D341Med (cell line): ENCODE data around the gene C1QTNF1.
"Not testable (repeated sequence)": the region's sequence is repeated elsewhere in the genome, so short reads cannot be mapped to it uniquely, and the experiment has no call there.

ENCODE experiments used
- DNase-seq: peaks from one replicate; pipeline ENCODE4 v3.0.0; 2012; ENCODE audit warnings: low spot score

Gene C1QTNF1

DNA sequence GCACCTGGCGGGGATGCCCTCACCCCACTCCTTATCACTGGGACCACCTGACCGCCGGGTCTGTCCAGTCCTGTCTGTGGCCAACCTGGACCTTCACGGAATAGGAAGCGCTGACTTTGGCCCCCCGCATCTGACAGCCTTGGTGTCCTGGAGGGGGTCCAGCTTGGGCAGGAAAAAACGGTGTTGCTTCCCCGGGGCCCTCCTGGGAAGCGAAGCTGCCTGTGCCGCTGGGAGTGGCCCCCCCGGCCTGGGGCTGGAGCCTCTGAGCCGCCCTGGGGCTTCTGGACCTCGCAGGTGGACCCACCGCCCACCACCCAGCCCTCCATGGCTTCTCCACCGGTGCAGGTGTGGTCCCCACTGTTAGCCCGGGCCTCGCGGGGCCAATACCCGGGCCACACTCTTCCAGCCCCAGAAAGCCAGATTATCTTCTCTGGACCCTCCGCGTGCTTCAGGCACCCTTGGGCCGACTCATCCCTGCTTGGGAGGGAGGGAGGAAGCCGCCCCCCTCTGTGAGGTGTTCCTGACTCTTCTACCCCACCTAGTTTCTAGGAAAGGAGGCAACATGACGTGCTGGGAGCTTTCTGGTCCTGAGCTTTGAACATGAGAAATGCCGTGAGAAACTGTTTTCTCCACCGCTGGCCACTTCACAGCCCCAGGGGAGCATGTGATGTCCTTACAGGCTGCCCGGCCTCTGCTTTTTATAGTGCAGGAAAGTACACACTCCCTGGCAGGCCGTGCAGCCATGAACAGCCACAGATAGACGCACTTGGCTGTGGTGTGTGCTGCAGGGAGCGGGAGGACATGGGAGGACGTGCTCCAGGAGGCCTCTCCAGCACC is 1.1 kb downstream of the C1QTNF1 start:
- peak; percentile 44 for DNase-seq

GRCh38 chr17:79026376-79027273 is 2.7 kb downstream of the C1QTNF1 start:
- DNase-seq, result peak; percentile 42

DNA sequence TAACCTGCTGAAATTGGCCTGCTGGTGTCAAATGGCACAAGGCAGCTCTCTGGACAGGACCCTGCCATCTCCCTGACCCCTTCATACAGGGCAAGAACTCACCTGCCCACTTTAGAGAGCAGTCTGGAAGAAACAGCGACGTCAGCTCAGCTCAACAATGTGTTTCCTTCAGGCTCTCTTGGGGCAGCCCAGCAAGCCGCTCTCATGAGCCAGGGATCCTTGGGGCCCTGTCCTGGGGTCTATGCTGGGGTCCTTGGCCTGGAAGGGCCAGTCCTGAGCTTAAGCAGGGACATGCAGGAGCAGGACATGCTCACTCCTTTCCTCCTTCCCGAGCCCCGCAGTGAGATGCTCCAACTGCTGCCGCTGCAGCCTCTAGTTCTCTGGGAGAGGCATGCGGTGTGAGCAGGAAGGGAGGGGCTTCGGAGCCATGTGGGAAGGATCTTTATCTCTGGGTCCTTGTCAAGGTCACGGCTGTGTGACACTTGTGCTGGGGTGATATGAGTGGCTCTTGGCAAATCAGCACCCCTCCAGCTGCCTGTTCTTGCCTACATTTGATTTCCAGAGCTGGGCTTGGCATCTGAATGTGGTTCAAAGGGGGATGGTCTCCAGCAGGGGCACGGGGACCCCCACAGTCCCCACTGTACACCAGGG is 3.4 kb downstream of the C1QTNF1 start:
- peak; percentile 37 for DNase-seq

DNA sequence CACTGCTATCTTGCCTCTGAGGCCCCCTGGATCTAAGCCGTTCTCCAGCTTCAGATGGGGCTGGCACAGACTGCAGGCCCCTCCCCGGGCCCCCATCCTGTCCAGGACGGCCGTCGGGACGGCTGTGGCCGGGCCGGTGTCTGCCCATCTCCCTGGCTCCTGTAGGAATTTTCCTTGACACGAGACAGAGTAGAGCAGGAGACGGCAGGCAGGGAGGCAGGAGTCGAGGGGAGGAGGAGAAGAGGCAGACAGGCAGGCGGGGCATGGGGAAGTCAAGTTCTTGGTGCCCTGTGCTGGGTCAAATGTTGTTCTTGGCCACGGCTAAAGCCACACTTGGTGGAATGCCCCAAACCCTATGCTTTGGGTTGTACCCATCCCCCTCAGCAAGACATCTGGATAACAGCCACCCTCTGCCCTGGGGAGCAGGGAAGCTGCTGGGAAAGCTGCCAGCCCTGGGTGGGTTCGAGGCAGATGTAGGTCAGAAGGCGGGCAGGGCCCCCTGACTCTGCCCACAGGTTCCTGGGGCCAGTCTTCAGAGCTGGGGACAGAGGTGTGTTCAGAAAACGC is 4.0 kb downstream of the C1QTNF1 start:
- DNase-seq, result peak; percentile 48

DNA sequence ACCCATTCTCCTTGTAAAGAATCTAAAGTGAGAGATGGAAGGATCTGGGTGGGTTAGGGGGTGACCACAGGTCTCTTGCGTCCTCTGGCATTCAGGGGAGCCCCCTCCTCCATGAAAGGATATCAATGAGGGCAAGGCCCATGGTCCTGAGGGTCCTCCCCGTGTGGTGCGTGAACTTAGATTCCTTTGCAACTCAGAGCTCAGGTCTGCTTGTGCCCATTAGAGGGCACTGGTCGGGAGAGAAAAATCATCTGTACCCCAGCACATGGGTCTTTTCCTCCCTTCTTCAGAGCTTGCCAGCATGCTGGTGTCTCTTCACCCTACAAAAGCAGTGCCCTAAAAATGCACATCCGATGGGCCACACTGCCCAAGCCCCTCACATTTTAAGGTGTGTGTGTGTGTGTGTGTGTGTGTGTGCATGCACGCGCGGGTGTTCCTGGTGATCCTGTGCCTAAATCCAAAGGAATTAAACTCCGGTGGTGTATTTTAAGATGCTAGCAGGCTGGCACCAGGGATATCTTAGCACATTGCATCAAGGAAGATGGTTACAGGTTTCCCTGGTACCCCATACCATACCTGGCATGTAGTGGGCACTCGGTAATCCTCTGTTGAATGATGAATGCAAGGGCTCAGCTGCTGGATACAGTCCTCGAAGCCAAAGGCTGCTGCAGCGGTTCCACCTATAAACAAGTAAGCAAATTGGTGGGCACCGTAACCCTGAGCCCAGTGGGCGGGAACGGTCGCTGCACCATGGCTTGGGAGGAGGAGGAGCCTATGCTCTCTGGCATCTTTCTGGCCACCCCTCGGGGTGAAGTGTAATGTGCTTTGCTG is 4.7 kb downstream of the C1QTNF1 start:
- peak; percentile 70 for DNase-seq

DNA sequence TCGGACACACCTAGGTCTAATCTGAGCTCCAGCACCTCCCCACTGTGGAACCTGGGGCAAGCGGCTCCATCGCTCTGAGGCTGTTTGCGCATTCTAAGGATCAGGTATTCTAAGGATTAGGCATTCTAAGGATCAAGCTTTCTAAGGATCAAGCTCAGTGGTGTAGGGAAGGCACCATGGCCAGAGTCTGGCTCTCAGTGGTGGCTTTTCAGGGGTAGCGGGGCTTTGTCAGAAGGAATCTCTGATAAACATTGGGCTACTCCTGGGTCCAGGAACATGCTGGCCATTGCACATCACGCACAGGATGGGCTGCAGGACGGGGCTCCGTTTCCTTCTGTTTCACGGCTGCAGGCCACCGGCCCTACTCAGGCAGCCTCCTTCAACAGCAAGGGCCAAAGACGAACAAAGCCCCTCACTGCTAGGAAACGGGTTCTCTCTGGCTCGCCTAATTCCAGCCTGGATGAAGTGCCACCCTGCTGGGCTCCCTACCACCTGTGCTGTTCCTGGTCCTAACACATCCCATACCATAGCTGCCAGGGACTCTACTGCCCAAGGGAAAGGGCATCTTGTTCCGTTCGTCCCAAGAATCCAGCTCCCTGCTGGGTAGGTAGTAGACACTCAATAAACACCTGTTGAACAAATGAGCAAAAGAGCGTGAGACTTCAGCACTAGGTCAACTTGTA is 5.5 kb downstream of the C1QTNF1 start:
- DNase-seq, result peak; percentile 30

GRCh38 chr17:79030636-79031035 is 6.7 kb downstream of the C1QTNF1 start:
- DNase-seq, result not testable (repeated sequence)

- DNase-seq, result no peak
Measured at GRCh38 chr17:79031996-79032875, 8.3 kb downstream of the C1QTNF1 start.

- DNase-seq, result no peak
Measured at GRCh38 chr17:79033046-79033616, 9.2 kb downstream of the C1QTNF1 start.

DNA sequence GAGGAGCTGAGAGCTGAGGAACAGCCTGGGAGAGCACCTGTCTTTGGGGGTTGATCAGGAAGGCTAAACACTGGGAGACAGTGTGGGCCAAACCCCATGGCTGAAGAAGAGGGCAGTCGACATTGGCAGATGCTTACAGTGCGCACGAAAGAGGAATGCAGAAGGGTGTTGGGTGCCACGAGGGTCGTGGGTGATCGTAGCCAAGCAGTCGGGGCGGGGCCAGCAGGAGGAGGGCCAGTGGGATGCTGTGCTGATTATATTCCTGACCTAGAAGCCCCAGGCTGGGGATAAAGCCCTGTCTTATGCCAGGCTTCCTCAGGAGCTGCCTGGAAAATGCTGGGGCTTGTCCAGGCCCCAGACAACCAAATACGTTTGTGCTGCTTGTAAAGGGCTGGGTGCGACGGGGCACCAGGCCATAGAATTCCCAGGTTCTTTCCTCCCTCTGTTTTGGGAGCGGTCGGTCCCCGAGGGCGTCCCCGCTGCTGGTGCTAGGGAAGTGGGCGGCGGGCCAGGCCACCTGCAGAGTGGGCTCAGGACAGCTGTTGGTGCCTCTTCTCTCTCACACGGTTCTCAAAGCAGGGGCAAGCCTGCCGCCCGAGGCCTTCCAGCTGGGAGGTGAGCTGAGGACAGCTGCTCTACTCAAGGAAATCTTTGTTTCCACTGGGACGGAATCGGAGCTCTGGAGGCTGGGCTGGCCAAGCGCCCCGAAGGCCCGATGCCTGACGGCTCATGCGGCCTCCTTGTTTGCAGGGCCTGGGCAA is 10.0 kb downstream of the C1QTNF1 start:
- DNase-seq, result peak; percentile 48

DNA sequence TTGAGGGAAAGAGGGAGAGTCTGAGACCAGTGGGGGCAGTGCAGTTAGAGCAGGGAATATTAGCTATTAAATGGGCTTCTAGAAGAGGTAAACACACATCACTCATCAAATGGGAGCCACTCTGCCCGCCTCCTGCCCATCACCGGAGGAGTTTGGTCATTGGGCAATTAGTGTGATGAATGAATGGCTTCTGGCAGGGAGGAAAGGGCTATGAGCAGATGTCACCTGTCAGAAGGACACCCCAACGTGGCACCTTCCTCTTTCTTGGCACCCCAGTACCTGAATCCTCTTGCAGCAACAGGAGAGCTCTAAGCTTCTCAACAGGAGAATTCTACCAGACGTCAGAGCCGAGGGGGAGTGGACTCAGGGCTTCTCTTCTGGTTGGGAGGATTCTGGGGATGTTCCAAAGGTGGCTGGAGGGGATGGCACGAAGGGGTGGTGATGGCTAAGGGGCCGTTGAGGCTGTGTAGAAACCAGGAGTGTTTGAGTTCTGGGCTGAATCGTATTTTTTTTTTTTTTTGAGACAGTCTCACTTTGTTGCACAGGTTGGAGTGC is 11.0 kb downstream of the C1QTNF1 start:
- no peak for DNase-seq

DNA sequence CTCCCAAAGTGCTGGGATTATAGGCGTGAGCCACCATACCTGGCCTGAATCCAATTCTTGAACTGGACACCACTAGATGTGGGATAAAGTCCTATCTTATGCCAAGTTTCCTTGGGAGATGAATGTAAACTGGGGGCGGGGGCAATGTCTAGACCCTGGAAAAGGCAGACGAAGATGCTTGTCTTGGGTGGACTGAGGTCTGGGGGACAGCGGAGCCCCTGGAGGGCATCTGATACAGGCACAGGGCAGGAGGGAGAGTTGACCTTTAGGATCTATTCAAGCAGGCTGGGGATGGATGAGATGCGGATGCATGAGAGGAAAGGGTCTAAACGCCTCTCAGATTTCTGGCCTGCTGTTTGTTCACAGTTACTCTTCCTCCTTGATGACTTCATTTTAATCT is 11.7 kb downstream of the C1QTNF1 start:
- no peak for DNase-seq

- DNase-seq, result no peak
Measured at GRCh38 chr17:79036181-79036580, 12.2 kb downstream of the C1QTNF1 start.

- peak; percentile 62 for DNase-seq
Measured at GRCh38 chr17:79036596-79036995, 12.6 kb downstream of the C1QTNF1 start.

DNA sequence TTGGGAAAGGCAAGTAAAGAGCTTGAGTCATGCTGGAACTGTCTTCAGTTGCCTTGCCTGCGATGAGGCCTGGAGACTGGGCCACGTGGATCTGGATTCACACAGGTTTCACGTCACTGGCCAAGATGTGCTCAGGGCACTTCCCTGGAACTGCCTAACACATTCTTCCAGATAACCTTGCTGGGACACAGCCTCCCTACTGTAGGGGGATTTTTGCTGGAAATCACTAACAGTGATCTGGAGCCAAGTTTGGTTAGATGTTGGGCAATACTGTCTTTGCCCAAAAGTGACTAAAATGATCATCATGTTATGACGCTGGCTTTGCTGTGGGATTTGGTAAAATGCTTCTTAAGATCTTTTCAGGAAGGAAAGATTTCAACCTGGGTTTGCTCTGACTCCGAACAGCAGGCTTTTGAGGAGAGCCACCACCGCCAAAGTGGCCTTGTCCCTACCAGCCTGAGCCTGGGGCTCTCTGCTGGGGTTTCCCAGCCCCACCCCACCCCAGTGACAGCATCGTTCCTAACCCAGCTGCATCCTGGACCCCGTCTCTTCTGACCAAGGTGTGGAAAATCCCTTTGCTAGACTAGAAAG is 14.7 kb downstream of the C1QTNF1 start:
- DNase-seq, result peak; percentile 26

- DNase-seq, result no peak
Measured at GRCh38 chr17:79039171-79039570, 15.2 kb downstream of the C1QTNF1 start.

DNA sequence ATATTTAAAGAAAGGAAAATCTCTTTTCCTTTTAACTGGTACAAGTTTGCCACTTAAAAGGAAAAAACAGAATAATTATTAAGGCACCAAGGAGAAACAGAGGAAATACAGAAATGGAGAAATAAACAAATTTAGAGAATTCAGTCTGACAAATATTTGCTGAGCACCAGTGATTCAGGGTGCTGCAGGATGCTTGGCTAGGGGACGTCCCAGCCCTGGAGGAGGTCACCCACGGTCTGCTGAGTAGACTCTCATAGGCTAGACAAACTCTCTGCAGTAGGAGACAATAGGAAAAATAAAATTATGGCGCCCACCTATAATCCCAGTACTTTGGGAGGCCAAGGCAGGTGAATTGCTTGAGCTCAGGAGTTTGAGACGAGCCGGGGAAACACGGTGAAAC is 15.9 kb downstream of the C1QTNF1 start:
- no peak for DNase-seq
